Suprapubic skin (tissue), 4 donors: ENCODE measurements around the gene ZSWIM8.

ENCODE experiments used
- CTCF ChIP-seq, 2 donors: fragments of 200-600 bp in 1 of 2; fragments of 450-650 bp in 1 of 2; sonication (generic) in 1 of 2; IDR thresholded peaks; one replicate each; pipeline ENCODE4 v1.5.1; 2016 to 2019; ENCODE audit warnings: antibody characterized with exemption in 2 of 2, mild to moderate bottlenecking in 1 of 2, moderate library complexity in 1 of 2
- EP300 ChIP-seq: sonication (generic); formaldehyde crosslinking; IDR thresholded peaks from one replicate; pipeline ENCODE4 v1.6.1; 2017; ENCODE audit warnings: antibody characterized with exemption
- POLR2A ChIP-seq, 2 donors: fragments of 450-650 bp; IDR thresholded peaks; one replicate each; pipeline ENCODE4 v1.6.1; 2017; ENCODE audit warnings: antibody characterized with exemption in 2 of 2, mild to moderate bottlenecking in 2 of 2, moderate library complexity in 2 of 2
- POLR2AphosphoS5 ChIP-seq, 3 donors: sonication (generic); formaldehyde crosslinking; IDR thresholded peaks; one replicate each; pipeline ENCODE4 v1.6.1; 2017; ENCODE audit warnings: antibody characterized with exemption in 3 of 3

GRCh38 chr10:73797324-73798025, 12.1 kb downstream of the ZSWIM8 start:
- TF ChIP-seq CTCF (IDR thresholded peaks at IDR 0.05) (no peak), POLR2A (IDR thresholded peaks at IDR 0.05) (no peak), POLR2AphosphoS5 (IDR thresholded peaks at IDR 0.05) (no peak), EP300 (no peak)
